AG09319 (cell line): ENCODE measurements around the gene AMHR2.
"Not testable (repeated sequence)": the region's sequence is repeated elsewhere in the genome, so short reads cannot be mapped to it uniquely, and the experiment has no call there.

Source experiments
- DNase-seq: peaks from one replicate; pipeline ENCODE4 v3.0.0-alpha.2; 2010; ENCODE audit warnings: low read depth; ENCODE audit errors: extremely low read depth
- CTCF ChIP-seq: IDR thresholded peaks from 2 replicates; pipeline ENCODE4 v1.5.1; 2011; ENCODE audit warnings: low read depth, mild to moderate bottlenecking, inconsistent platforms, low read length, moderate library complexity

The AMHR2 gene

GRCh38 chr12:53418221-53418620, 5.4 kb upstream of the AMHR2 start:
- no peak for TF ChIP-seq CTCF
- DNase-seq: no peak

GRCh38 chr12:53419756-53420155, 3.9 kb upstream of the AMHR2 start:
- TF ChIP-seq CTCF: no peak
- no peak for DNase-seq

GRCh38 chr12:53422247-53422646, 1.4 kb upstream of the AMHR2 start:
- DNase-seq: not testable (repeated sequence)

GRCh38 chr12:53424626-53425514, 1.2 kb downstream of the AMHR2 start:
- DNase-seq: no peak
- no peak for TF ChIP-seq CTCF

- no peak for TF ChIP-seq CTCF
- DNase-seq: no peak
Measured at GRCh38 chr12:53425515-53426150, 2.0 kb downstream of the AMHR2 start.

- DNase-seq: peak; percentile 18
- TF ChIP-seq CTCF: no peak
Measured at GRCh38 chr12:53427905-53428594, 4.4 kb downstream of the AMHR2 start.

GRCh38 chr12:53428741-53429140, 5.1 kb downstream of the AMHR2 start:
- TF ChIP-seq CTCF: no peak
- DNase-seq: no peak
